Measurements from ENCODE around the gene HS6ST1.

The HS6ST1 gene

GRCh38 chr2:128318776-128319464, at the start of gene HS6ST1:
TSS of gene HS6ST1 (minus strand) at chr2:128318868. CDS start at chr2:128318563, 305 bp downstream.
- peak; percentile 88 for DNase-seq

- no peak for DNase-seq
Observed at GRCh38 chr2:128367601-128368359, 49.1 kb upstream of the HS6ST1 start.

GRCh38 chr2:128366713-128367511, 48.2 kb upstream of the HS6ST1 start:
- no peak for DNase-seq

- no peak for DNase-seq
Observed at GRCh38 chr2:128365217-128365905, 46.7 kb upstream of the HS6ST1 start.

- DNase-seq, result no peak
Observed at GRCh38 chr2:128364441-128364911, 45.8 kb upstream of the HS6ST1 start.

GRCh38 chr2:128363934-128364361, 45.3 kb upstream of the HS6ST1 start:
- no peak for DNase-seq

GRCh38 chr2:128362889-128363228, 44.2 kb upstream of the HS6ST1 start:
- DNase-seq, result no peak

- no peak for DNase-seq
Observed at GRCh38 chr2:128362176-128362888, 43.7 kb upstream of the HS6ST1 start.

- DNase-seq, result no peak
Observed at GRCh38 chr2:128361376-128362131, 42.9 kb upstream of the HS6ST1 start.

- no peak for DNase-seq
Observed at GRCh38 chr2:128360711-128361110, 42.0 kb upstream of the HS6ST1 start.

GRCh38 chr2:128359841-128360240, 41.2 kb upstream of the HS6ST1 start:
- DNase-seq, result no peak

- DNase-seq, result peak; percentile 1
Observed at GRCh38 chr2:128358941-128359731, 40.5 kb upstream of the HS6ST1 start.

GRCh38 chr2:128357506-128358370, 39.1 kb upstream of the HS6ST1 start:
- peak; percentile 1 for DNase-seq

- no peak for DNase-seq
Observed at GRCh38 chr2:128356127-128356526, 37.5 kb upstream of the HS6ST1 start.

- no peak for DNase-seq
Observed at GRCh38 chr2:128354726-128355470, 36.2 kb upstream of the HS6ST1 start.

GRCh38 chr2:128354161-128354560, 35.5 kb upstream of the HS6ST1 start:
- no peak for DNase-seq

- no peak for DNase-seq
Observed at GRCh38 chr2:128350736-128351135, 32.1 kb upstream of the HS6ST1 start.

GRCh38 chr2:128348701-128349100, 30.0 kb upstream of the HS6ST1 start:
- no peak for DNase-seq

Data from stimulated activated CD4-positive, alpha-beta T cell treated with anti-CD3 and anti-CD28 coated beads, Interleukin-4, amount 100 ng/mL, for 24 hours (primary cell).